Fibroblast of the aortic adventitia (primary cell): Measurements from ENCODE around the gene DCAF5. TPM values are rescaled to one million over a fixed set of nuclear protein-coding genes. Genes with fewer than 3 reads are reported as not detected.
A peak's percentile ranks its signal among the peaks of the same experiment; 100 is the strongest.

ENCODE experiments used
- DNase-seq: peaks from one replicate; pipeline ENCODE4 v3.0.0-alpha.2; 2010; ENCODE audit warnings: low read depth
- H3K4me3 ChIP-seq: 2 replicates; pipeline ENCODE4 v1.5.1; 2011; ENCODE audit warnings: low read depth, mild to moderate bottlenecking, control low read depth, low read length, moderate library complexity
- CTCF ChIP-seq: IDR thresholded peaks from 2 replicates; pipeline ENCODE4 v1.5.1; 2011; ENCODE audit warnings: mild to moderate bottlenecking, low read length, control low read depth, inconsistent platforms; ENCODE audit not compliant: insufficient read depth
- total RNA-seq: library from RNA; depleted of rRNA; stranded (reverse); fragments of >200 nt; gene quantifications from 2 replicates; pipeline ENCODE4 v1.2.3, GENCODE V29; 2012; ENCODE audit warnings: low replicate concordance

Gene DCAF5
- total RNA-seq, 1 donor: 25.2 TPM

- no peak for DNase-seq
- no peak overlapping the region for H3K4me3 ChIP-seq
- TF ChIP-seq CTCF: no peak
These were observed 20.3 kb downstream of the DCAF5 start for GRCh38 chr14:69132513-69133181.

GRCh38 chr14:69131176-69131575 is 21.7 kb downstream of the DCAF5 start:
- no peak for TF ChIP-seq CTCF
- H3K4me3 ChIP-seq: no peak overlapping the region
- no peak for DNase-seq

GRCh38 chr14:69129264-69129880 is 23.5 kb downstream of the DCAF5 start:
- H3K4me3 ChIP-seq: no peak overlapping the region
- DNase-seq: peak; percentile 94
- TF ChIP-seq CTCF: peak; percentile 96

- no peak for DNase-seq
- H3K4me3 ChIP-seq: no peak overlapping the region
- no peak for TF ChIP-seq CTCF
These were observed 34.6 kb downstream of the DCAF5 start for GRCh38 chr14:69118305-69118704.

- TF ChIP-seq CTCF: no peak
- no peak for DNase-seq
- H3K4me3 ChIP-seq: no peak overlapping the region
These were observed 35.7 kb downstream of the DCAF5 start for GRCh38 chr14:69117020-69117767.

- no peak for DNase-seq
- H3K4me3 ChIP-seq: no peak overlapping the region
- TF ChIP-seq CTCF: no peak
These were observed 37.3 kb downstream of the DCAF5 start for GRCh38 chr14:69115407-69116185.
